RWPE1 (cell line): ENCODE measurements around the gene ZNF25.
"Not testable (repeated sequence)": the region's sequence is repeated elsewhere in the genome, so short reads cannot be mapped to it uniquely, and the experiment has no call there.

Experiments used
- CTCF ChIA-PET: fragments of 350-600 bp; sonication (Branson Sonifier 250); formaldehyde crosslinking; extraction: SDS; loops from one replicate; lab custom pipeline; 2021; lab: Yijun Ruan, JAX
- POLR2A ChIA-PET: fragments of 400-600 bp; formaldehyde crosslinking; extraction: SDS; loops from one replicate; lab custom pipeline; 2020; ENCODE audit warnings: antibody characterized with exemption; ENCODE audit not compliant: low non-redundant PET; lab: Yijun Ruan, JAX
- DNase-seq: peaks from one replicate; pipeline ENCODE4 v3.0.0; 2012; ENCODE audit warnings: low spot score
- H3K27ac ChIP-seq: fragments of 450-650 bp; 2 replicates; pipeline ENCODE4 v1.5.1; 2017
- TF ChIP-seq, protein P1 (sequence below): fragments of 450-650 bp; conservative IDR thresholded peaks from 2 replicates; pipeline ENCODE4 v1.5.1; 2017; ENCODE audit warnings: low read depth, mild to moderate bottlenecking

Gene ZNF25

DNA sequence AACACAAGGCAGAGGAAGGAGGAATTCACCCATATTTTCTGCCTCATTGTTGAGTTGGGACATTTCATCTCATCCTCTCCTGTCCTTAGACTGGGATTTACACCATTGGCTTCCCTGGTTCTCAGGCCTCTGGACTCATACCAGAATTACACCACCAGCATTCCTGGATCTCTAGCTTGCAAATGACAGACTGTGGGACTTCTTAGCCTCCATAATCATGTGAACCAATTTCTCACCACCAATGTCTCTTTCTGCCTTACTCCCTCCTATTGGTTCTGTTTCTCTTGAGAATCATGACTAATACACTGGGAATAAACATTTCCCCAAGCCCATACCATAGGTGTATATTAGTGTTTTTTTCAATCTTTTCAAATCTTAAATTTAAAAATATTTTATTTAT is 31.1 kb upstream of the ZNF25 start:
- DNase-seq = no peak
- CTCF ChIA-PET = no interaction called here
- POLR2A ChIA-PET = no interaction called here
- no peak overlapping the region for H3K27ac ChIP-seq
- TF ChIP-seq, protein P1, sequence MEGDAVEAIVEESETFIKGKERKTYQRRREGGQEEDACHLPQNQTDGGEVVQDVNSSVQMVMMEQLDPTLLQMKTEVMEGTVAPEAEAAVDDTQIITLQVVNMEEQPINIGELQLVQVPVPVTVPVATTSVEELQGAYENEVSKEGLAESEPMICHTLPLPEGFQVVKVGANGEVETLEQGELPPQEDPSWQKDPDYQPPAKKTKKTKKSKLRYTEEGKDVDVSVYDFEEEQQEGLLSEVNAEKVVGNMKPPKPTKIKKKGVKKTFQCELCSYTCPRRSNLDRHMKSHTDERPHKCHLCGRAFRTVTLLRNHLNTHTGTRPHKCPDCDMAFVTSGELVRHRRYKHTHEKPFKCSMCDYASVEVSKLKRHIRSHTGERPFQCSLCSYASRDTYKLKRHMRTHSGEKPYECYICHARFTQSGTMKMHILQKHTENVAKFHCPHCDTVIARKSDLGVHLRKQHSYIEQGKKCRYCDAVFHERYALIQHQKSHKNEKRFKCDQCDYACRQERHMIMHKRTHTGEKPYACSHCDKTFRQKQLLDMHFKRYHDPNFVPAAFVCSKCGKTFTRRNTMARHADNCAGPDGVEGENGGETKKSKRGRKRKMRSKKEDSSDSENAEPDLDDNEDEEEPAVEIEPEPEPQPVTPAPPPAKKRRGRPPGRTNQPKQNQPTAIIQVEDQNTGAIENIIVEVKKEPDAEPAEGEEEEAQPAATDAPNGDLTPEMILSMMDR = no peak

DNA sequence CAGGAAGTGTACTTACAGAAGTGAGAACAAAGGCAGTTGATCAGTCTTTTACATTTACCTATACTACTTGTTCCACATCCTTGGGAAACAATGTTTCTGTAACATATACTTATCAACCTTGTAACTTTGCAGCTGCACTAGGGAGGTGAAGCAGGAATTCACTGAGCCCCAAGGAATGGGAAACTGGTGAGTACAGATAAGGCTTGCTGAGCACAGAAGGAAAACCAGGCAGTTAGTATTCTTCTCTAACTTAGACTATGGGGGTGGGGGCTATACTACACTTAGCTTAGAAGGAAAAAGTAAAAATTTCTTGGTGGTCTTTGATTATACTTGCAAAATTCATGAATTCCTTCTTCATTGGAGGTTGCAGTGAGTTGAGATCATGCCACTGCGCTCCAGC is 27.1 kb upstream of the ZNF25 start:
- TF ChIP-seq, protein P1 = no peak
- no peak for DNase-seq
- ChIA-PET CTCF (no interaction called here), POLR2A (no interaction called here)
- no peak overlapping the region for H3K27ac ChIP-seq

DNA sequence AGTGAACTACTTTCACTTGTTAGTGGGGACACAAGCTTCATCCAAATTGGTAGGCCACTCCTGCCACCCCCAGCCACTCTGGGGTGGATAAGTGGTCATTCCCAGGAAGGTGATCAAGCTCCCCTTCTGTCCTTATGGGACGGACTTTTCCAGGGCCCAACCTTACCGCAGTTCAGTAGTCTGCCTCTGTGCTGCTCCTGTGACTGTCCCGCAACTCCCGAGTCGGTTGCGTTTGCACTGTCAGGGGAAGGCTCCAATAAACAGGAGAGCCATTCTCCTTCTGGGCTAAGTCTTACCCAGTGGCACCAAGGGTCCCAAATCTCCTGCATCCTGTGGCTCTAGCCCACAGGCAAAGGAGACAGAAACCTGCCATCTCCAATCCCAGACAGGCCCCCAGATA is 26.6 kb upstream of the ZNF25 start:
- H3K27ac ChIP-seq = no peak overlapping the region
- DNase-seq = no peak
- CTCF ChIA-PET = no interaction called here
- POLR2A ChIA-PET = no interaction called here
- TF ChIP-seq, protein P1 = no peak

DNA sequence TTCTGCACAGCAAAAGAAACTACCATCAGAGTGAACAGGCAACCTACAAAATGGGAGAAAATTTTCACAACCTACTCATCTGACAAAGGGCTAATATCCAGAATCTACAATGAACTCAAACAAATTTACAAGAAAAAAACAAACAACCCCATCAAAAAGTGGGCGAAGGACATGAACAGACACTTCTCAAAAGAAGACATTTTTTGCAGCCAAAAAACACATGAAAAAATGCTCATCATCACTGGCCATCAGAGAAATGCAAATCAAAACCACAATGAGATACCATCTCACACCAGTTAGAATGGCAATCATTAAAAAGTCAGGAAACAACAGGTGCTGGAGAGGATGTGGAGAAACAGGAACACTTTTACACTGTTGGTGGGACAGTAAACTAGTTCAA is 24.0 kb upstream of the ZNF25 start:
- H3K27ac ChIP-seq, CTCF ChIA-PET, DNase-seq, POLR2A ChIA-PET: not testable (repeated sequence)

DNA sequence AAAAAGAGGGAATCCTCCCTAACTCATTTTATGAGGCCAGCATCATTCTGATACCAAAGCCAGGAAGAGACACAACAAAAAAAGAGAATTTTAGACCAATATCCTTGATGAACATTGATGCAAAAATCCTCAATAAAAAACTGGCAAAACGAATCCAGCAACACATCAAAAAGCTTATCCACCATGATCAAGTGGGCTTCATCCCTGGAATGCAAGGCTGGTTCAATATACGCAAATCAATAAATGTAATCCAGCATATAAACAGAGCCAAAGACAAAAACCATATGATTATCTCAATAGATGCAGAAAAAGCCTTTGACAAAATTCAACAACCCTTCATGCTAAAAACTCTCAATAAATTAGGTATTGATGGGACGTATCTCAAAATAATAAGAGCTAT is 22.5 kb upstream of the ZNF25 start:
- CTCF ChIA-PET, H3K27ac ChIP-seq, POLR2A ChIA-PET, DNase-seq: not testable (repeated sequence)

DNA sequence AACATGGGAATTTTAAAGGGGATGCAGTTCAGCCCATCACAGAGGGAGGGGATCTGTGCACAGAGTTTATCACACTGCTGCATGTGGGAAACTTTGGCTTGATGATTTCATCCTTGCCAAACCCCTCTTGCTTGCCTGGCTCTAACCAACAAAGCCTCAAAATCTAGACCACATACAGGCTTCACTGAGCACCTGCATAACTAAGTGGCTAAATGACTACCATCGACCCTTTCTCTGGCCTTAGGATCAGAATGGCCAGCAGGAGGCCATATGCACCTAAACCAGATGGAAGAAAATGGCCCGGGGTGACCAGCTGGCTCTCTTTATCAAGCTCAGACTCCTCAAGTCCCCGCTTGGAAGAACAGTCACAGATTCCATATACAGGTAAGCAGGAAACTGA is 15.6 kb upstream of the ZNF25 start:
- H3K27ac ChIP-seq = no peak overlapping the region
- TF ChIP-seq, protein P1 = no peak
- DNase-seq = no peak
- POLR2A ChIA-PET = no interaction called here
- CTCF ChIA-PET = no interaction called here

DNA sequence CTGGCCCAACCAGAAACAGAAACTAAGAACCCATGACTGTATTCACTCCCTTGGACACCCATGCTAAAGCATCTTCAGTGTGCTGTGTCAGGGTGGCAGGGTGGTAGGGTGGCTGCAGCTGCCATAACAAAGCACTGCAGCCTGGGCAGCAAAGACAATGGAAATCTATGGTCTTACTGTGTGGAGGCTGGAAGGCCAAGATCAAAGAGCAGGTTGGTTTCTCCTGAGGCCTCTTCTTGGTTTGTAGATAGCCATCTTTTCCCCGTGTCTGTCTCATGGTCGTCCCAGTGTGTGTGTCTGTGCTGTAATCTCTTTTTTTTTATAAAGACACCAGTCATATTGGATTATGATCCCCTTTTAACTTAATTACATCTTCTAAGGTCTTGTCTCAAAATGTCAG is 15.2 kb upstream of the ZNF25 start:
- no peak overlapping the region for H3K27ac ChIP-seq
- POLR2A ChIA-PET = no interaction called here
- DNase-seq = no peak
- TF ChIP-seq, protein P1 = no peak
- CTCF ChIA-PET = interaction anchor here (0.6 kb wide), 1 partner anchor 10 kb away, joined by 3 read pairs; no protein-coding TSS in a partner anchor

DNA sequence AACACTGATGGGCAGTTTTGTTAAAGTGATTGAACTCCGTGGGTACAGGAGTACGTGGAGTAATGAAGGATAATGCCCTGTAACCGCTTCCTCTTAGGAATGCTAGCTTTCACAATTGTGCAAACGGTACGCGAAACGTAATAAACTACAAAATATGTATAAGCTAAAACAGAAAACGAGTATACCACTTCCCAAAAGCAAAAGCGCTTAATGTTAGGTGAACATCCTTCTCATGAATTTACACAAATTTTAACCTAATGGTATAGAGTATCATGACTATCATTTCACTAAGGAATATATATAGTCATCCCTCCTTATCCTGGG is 395 bp upstream of the ZNF25 start:
- ChIA-PET CTCF (interaction anchor here (0.6 to 0.8 kb wide), 9 partner anchors 9 to 1029 kb away, joined by 3 to 5 read pairs (median 3); partner anchors contain the start of gene ZNF33A), POLR2A (no interaction called here)
- peak overlapping the region; percentile 90 for H3K27ac ChIP-seq
- TF ChIP-seq, protein P1 = peak; percentile 31
- DNase-seq = no peak
